HepG2 (cell line): ENCODE results near the gene PGS1. TPM values are rescaled to one million over a fixed set of nuclear protein-coding genes. Genes with fewer than 3 reads are reported as not detected.

Experiments
- ESRRA ChIP-seq: sonication (generic); formaldehyde crosslinking; IDR thresholded peaks from 2 replicates; pipeline ENCODE4 v1.5.1; 2020; ENCODE audit warnings: mild to moderate bottlenecking, low read depth, missing genetic modification reagents
- GATA4 ChIP-seq: sonication (generic); IDR thresholded peaks from 2 replicates; pipeline ENCODE4 v1.6.1; 2016; ENCODE audit warnings: antibody characterized with exemption, low read depth, borderline replicate concordance
- HDAC6 ChIP-seq: fragments of 200-600 bp; sonication (generic); IDR thresholded peaks from 2 replicates; pipeline ENCODE4 v1.7.0; 2017; ENCODE audit warnings: mild to moderate bottlenecking, antibody characterized with exemption, low read length, low read depth
- HNRNPH1 ChIP-seq: fragments of 200-400 bp; formaldehyde crosslinking; optimal IDR thresholded peaks from 2 replicates; pipeline ENCODE3; 2017; ENCODE audit warnings: mild to moderate bottlenecking, low read depth, low read length
- HNRNPK ChIP-seq: fragments of 200-400 bp; formaldehyde crosslinking; IDR thresholded peaks from 2 replicates; pipeline ENCODE4 v1.6.1; 2018; ENCODE audit warnings: low read length, low read depth, moderate library complexity, mild to moderate bottlenecking; ENCODE audit not compliant: poor library complexity, severe bottlenecking
- HNRNPL ChIP-seq: fragments of 200-400 bp; formaldehyde crosslinking; IDR thresholded peaks from 2 replicates; pipeline ENCODE4 v1.6.1; 2017; ENCODE audit warnings: mild to moderate bottlenecking, low read depth, low read length
- JDP2 ChIP-seq: sonication (generic); formaldehyde crosslinking; IDR thresholded peaks from 2 replicates; pipeline ENCODE4 v1.8.1; 2022; ENCODE audit warnings: missing genetic modification reagents, borderline replicate concordance
- KLF12 ChIP-seq: sonication (generic); formaldehyde crosslinking; IDR thresholded peaks from 2 replicates; pipeline ENCODE4 v1.4.0; 2020; ENCODE audit warnings: missing genetic modification reagents, borderline replicate concordance
- MED1 ChIP-seq: sonication (generic); formaldehyde crosslinking; IDR thresholded peaks from 2 replicates; pipeline ENCODE4 v1.4.0; 2020; ENCODE audit warnings: missing genetic modification reagents
- RBM22 ChIP-seq: fragments of 200-400 bp; formaldehyde crosslinking; optimal IDR thresholded peaks from 2 replicates; pipeline ENCODE3; 2017; ENCODE audit warnings: mild to moderate bottlenecking, low read length, moderate library complexity
- SNAI1 ChIP-seq: sonication (generic); formaldehyde crosslinking; IDR thresholded peaks from 2 replicates; pipeline ENCODE4 v1.5.0; 2020; ENCODE audit warnings: mild to moderate bottlenecking, missing genetic modification reagents, borderline replicate concordance
- SP1 ChIP-seq, 2 experiments: fragments of 450-650 bp in 1 of 2; sonication (generic) in 1 of 2; formaldehyde crosslinking in 1 of 2; IDR thresholded peaks; 2 replicates each; pipeline versions ENCODE4 v1.4.0 to v1.6.1; 2016 to 2020; ENCODE audit warnings: missing genetic modification reagents in 1 of 2
- TEAD2 ChIP-seq: sonication (generic); formaldehyde crosslinking; IDR thresholded peaks from 2 replicates; pipeline ENCODE4 v1.9.0; 2021; ENCODE audit warnings: missing genetic modification reagents
- XBP1 ChIP-seq: sonication (generic); formaldehyde crosslinking; IDR thresholded peaks from 2 replicates; pipeline ENCODE4 v1.5.0; 2020; ENCODE audit warnings: missing genetic modification reagents
- ZNF234 ChIP-seq: sonication (generic); formaldehyde crosslinking; conservative IDR thresholded peaks from 2 replicates; pipeline ENCODE4 v1.5.1; 2020; ENCODE audit warnings: mild to moderate bottlenecking, missing genetic modification reagents
- ZNF44 ChIP-seq: sonication (generic); formaldehyde crosslinking; IDR thresholded peaks from 2 replicates; pipeline ENCODE4 v1.5.1; 2020; ENCODE audit warnings: mild to moderate bottlenecking, missing genetic modification reagents
- ZNF460 ChIP-seq: sonication (generic); formaldehyde crosslinking; IDR thresholded peaks from 2 replicates; pipeline ENCODE4 v1.5.1; 2020; ENCODE audit warnings: missing genetic modification reagents, mild to moderate bottlenecking, borderline replicate concordance
- ZNF543 ChIP-seq: sonication (generic); formaldehyde crosslinking; IDR thresholded peaks from 2 replicates; pipeline ENCODE4 v1.4.0; 2020; ENCODE audit warnings: mild to moderate bottlenecking, missing genetic modification reagents
- ZNF780A ChIP-seq: sonication (generic); formaldehyde crosslinking; IDR thresholded peaks from 2 replicates; pipeline ENCODE4 v1.8.0; 2022; ENCODE audit warnings: mild to moderate bottlenecking, missing genetic modification reagents, moderate library complexity
- polyA plus RNA-seq, 8 experiments: library from polyadenylated mRNA; depleted of rRNA in 3 of 8; stranded (reverse) in 7 of 8; unstranded in 1 of 8; fragments of >200 nt; fragmentation: Illumina TruSeq in 4 of 8; extraction: Trizol in 4 of 8; gene quantifications; 2 replicates each; pipeline versions ENCODE4 v1.2.1 to v1.2.3, GENCODE V29; 2011 to 2016; ENCODE audit warnings: low read depth in 4 of 8, missing spikeins in 1 of 8, mixed read lengths in 1 of 8; ENCODE audit not compliant: insufficient read depth in 1 of 8
- total RNA-seq, 5 experiments: library from RNA; depleted of rRNA; stranded (reverse); fragments of >200 nt; fragmentation: Illumina TruSeq; extraction: Trizol; gene quantifications; 2 replicates each; pipeline ENCODE4 v1.2.3, GENCODE V29; 2016; ENCODE audit warnings: low read depth in 1 of 5
- TF ChIP-seq, protein P1 (sequence below): sonication (generic); formaldehyde crosslinking; conservative IDR thresholded peaks from 2 replicates; pipeline ENCODE4 v1.8.0; 2022; ENCODE audit warnings: missing genetic modification reagents
- TF ChIP-seq, protein P2 (sequence below): sonication (generic); formaldehyde crosslinking; IDR thresholded peaks from 2 replicates; pipeline ENCODE4 v1.4.0; 2020; ENCODE audit warnings: mild to moderate bottlenecking, missing genetic modification reagents

The PGS1 gene
- total and polyA plus RNA-seq, 2 of the 13 experiments (the other 11 are each of a cell fraction or from before 2014, with no cell fraction given) = 25.9 to 31.5 TPM

- TF ChIP-seq, protein P1, sequence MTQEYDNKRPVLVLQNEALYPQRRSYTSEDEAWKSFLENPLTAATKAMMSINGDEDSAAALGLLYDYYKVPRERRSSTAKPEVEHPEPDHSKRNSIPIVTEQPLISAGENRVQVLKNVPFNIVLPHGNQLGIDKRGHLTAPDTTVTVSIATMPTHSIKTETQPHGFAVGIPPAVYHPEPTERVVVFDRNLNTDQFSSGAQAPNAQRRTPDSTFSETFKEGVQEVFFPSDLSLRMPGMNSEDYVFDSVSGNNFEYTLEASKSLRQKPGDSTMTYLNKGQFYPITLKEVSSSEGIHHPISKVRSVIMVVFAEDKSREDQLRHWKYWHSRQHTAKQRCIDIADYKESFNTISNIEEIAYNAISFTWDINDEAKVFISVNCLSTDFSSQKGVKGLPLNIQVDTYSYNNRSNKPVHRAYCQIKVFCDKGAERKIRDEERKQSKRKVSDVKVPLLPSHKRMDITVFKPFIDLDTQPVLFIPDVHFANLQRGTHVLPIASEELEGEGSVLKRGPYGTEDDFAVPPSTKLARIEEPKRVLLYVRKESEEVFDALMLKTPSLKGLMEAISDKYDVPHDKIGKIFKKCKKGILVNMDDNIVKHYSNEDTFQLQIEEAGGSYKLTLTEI (CRISPR knock-in tag) = no peak
- no peak for TF ChIP-seq HNRNPH1
- 0 out of 2 replicates have a peak, but pooled peaks have one; percentile 23 for TF ChIP-seq HNRNPL
- TF ChIP-seq TEAD2 = no peak
- no peak for TF ChIP-seq JDP2 (CRISPR knock-in tag)
- TF ChIP-seq ESRRA (CRISPR knock-in tag) = peak; percentile 92
- TF ChIP-seq ZNF234 (CRISPR knock-in tag) = 0 out of 2 replicates have a peak, but pooled peaks have one; percentile 68
- TF ChIP-seq ZNF543 (CRISPR knock-in tag) = peak; percentile 96
- TF ChIP-seq HNRNPK = no peak
- TF ChIP-seq, protein P2, sequence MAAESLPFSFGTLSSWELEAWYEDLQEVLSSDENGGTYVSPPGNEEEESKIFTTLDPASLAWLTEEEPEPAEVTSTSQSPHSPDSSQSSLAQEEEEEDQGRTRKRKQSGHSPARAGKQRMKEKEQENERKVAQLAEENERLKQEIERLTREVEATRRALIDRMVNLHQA (CRISPR knock-in tag) = no peak
- TF ChIP-seq SP1 (IDR thresholded peaks at IDR 0.05) = no peak
- peak; percentile 12; the same call in 1 of the 2 replicates for TF ChIP-seq SP1 (CRISPR knock-in tag; IDR thresholded peaks at IDR 0.05)
- TF ChIP-seq KLF12 = no peak
- no peak for TF ChIP-seq HDAC6
- TF ChIP-seq RBM22 = peak; percentile 92
- TF ChIP-seq GATA4 = peak; percentile 75; the same call in 1 of the 2 replicates
- peak; percentile 99 for TF ChIP-seq SNAI1
- TF ChIP-seq ZNF460 (CRISPR knock-in tag) = no peak; the same call in 1 of the 2 replicates
- no peak for TF ChIP-seq ZNF44
- peak; percentile 73 for TF ChIP-seq MED1
- peak; percentile 60; the same call in 1 of the 2 replicates for TF ChIP-seq ZNF780A (CRISPR knock-in tag)
- no peak for TF ChIP-seq XBP1
Measured at GRCh38 chr17:78421534-78422266, 43.3 kb downstream of the PGS1 start (continued).
